CD14-positive monocyte (primary cell): Measurements from ENCODE around the gene VWA5B1. TPM values are rescaled to one million over a fixed set of nuclear protein-coding genes. Genes with fewer than 3 reads are reported as not detected.

Source experiments
- DNase-seq, 3 donors: peaks; one replicate each; pipeline ENCODE4 v3.0.0-alpha.2; 2011 to 2022
- H2AFZ ChIP-seq: 2 replicates; pipeline ENCODE4 v1.6.0; 2012; ENCODE audit warnings: mild to moderate bottlenecking, low read depth, low read length, inconsistent platforms; ENCODE audit not compliant: insufficient read depth, poor library complexity, severe bottlenecking
- H3K27ac ChIP-seq, 2 donors: 1 replicate in 1 of 2; 2 replicates in 1 of 2; pipeline ENCODE4 v1.5.1; 2012 to 2013; ENCODE audit warnings: low read length in 2 of 2, control low read depth in 1 of 2, inconsistent platforms in 1 of 2, low read depth in 1 of 2, mild to moderate bottlenecking in 1 of 2
- H3K27me3 ChIP-seq, 2 donors: one replicate each; pipeline versions ENCODE4 v1.6.0 to v1.6.1; 2011 to 2013; ENCODE audit warnings: low read length in 2 of 2; ENCODE audit not compliant: control insufficient read depth in 2 of 2, insufficient read depth in 2 of 2
- H3K36me3 ChIP-seq, 2 donors: replicated peaks in 1 of 2; 1 replicate in 1 of 2; 2 replicates in 1 of 2; pipeline versions ENCODE4 v1.5.1 to v1.6.1; 2012 to 2013; ENCODE audit warnings: low read length in 2 of 2, control low read depth in 1 of 2, inconsistent platforms in 1 of 2, mild to moderate bottlenecking in 1 of 2; ENCODE audit not compliant: insufficient read depth in 2 of 2, control insufficient read depth in 1 of 2
- H3K4me1 ChIP-seq, 2 donors: 1 replicate in 1 of 2; 2 replicates in 1 of 2; pipeline versions ENCODE4 v1.5.1 to v1.6.1; 2012 to 2013; ENCODE audit warnings: low read length in 2 of 2, control low read depth in 1 of 2, inconsistent platforms in 1 of 2, mild to moderate bottlenecking in 1 of 2, moderate library complexity in 1 of 2; ENCODE audit not compliant: insufficient read depth in 2 of 2, control insufficient read depth in 1 of 2
- H3K4me2 ChIP-seq: replicated peaks from 2 replicates; pipeline ENCODE3; 2012; ENCODE audit warnings: low read length, moderate library complexity, mild to moderate bottlenecking; ENCODE audit not compliant: poor library complexity, severe bottlenecking; ENCODE audit errors: extremely low read depth
- H3K4me3 ChIP-seq, 3 experiments: fragments of 200-600 bp in 1 of 3; sonication (generic) in 1 of 3; replicated peaks in 1 of 3; 1 replicate in 2 of 3; 2 replicates in 1 of 3; pipeline ENCODE4 v1.5.1; 2011 to 2013; ENCODE audit warnings: low read length in 3 of 3, mild to moderate bottlenecking in 3 of 3, control low read depth in 2 of 3, low read depth in 2 of 3, inconsistent platforms in 1 of 3, moderate library complexity in 1 of 3
- H3K79me2 ChIP-seq: 2 replicates; pipeline ENCODE4 v1.6.0; 2012; ENCODE audit warnings: mild to moderate bottlenecking, control low read depth, inconsistent platforms, low read length, moderate library complexity; ENCODE audit not compliant: insufficient read depth
- H3K9ac ChIP-seq: 2 replicates; pipeline ENCODE4 v1.6.0; 2017; ENCODE audit warnings: low read length, mild to moderate bottlenecking; ENCODE audit not compliant: insufficient read depth, poor library complexity, severe bottlenecking
- H3K9me3 ChIP-seq, 2 donors: replicated peaks in 1 of 2; 1 replicate in 1 of 2; 2 replicates in 1 of 2; pipeline versions ENCODE4 v1.5.1 to v1.6.1; 2012 to 2013; ENCODE audit warnings: low read length in 2 of 2, control low read depth in 1 of 2; ENCODE audit not compliant: control insufficient read depth in 1 of 2, insufficient read depth in 1 of 2
- H4K20me1 ChIP-seq: 2 replicates; pipeline ENCODE4 v1.6.0; 2012; ENCODE audit warnings: mild to moderate bottlenecking, low read length, control low read depth, moderate library complexity; ENCODE audit not compliant: insufficient read depth
- H3K27ac Mint-ChIP-seq, 7 donors: one replicate each; pipeline ENCODE4 v1.8.0; 2020; ENCODE audit warnings: mild to moderate bottlenecking in 7 of 7, mixed read lengths in 7 of 7, moderate library complexity in 6 of 7, inconsistent platforms in 2 of 7
- H3K27me3 Mint-ChIP-seq, 3 donors: one replicate each; pipeline ENCODE4 v1.8.0; 2021 to 2022; ENCODE audit warnings: low read depth in 3 of 3, mild to moderate bottlenecking in 3 of 3, mixed read lengths in 3 of 3, moderate library complexity in 3 of 3, inconsistent platforms in 1 of 3
- H3K36me3 Mint-ChIP-seq, 2 donors: one replicate each; pipeline ENCODE4 v1.8.0; 2020; ENCODE audit warnings: mixed read lengths in 2 of 2, inconsistent platforms in 1 of 2, mild to moderate bottlenecking in 1 of 2
- H3K4me1 Mint-ChIP-seq: one replicate; pipeline ENCODE4 v1.8.0; 2020; ENCODE audit warnings: mild to moderate bottlenecking, mixed read lengths
- H3K4me3 Mint-ChIP-seq, 2 donors: one replicate each; pipeline ENCODE4 v1.8.0; 2020; ENCODE audit warnings: mild to moderate bottlenecking in 2 of 2, mixed read lengths in 2 of 2, moderate library complexity in 1 of 2
- H3K9me3 Mint-ChIP-seq, 7 donors: one replicate each; pipeline ENCODE4 v1.8.0; 2020 to 2022; ENCODE audit warnings: mixed read lengths in 7 of 7, mild to moderate bottlenecking in 6 of 7, moderate library complexity in 6 of 7, inconsistent platforms in 2 of 7
- WGBS: methylation state at CpG from one replicate; pipeline ENCODE4 v1.1.5; 2013; ENCODE audit warnings: missing lambda C conversion rate; ENCODE audit not compliant: insufficient coverage; 5-methylcytosine and 5-hydroxymethylcytosine counted together
- intact Hi-C, 2 donors: fragments of 100-400 bp; cut with micrococcal nuclease; formaldehyde crosslinking; loops; one replicate each; pipeline versions ENCODE4 v1.15.0 to v1.15.1; 2023
- polyA plus RNA-seq, 3 donors: library from polyadenylated mRNA; depleted of rRNA in 1 of 3; unstranded in 2 of 3; stranded (reverse) in 1 of 3; fragments of 300-500 nt in 2 of 3; fragments of >200 nt in 1 of 3; fragmentation: Illumina TruSeq in 2 of 3; gene quantifications; 1 replicate in 2 of 3; 2 replicates in 1 of 3; pipeline ENCODE4 v1.2.3, GENCODE V29; 2012 to 2021
- TF ChIP-seq, protein P1 (sequence below): fragments of 200-600 bp; IDR thresholded peaks from one replicate; pipeline ENCODE4 v1.8.0; 2022; ENCODE audit warnings: antibody characterized with exemption, mild to moderate bottlenecking

Gene VWA5B1
- polyA plus RNA-seq, 3 donors: not detected

DNA sequence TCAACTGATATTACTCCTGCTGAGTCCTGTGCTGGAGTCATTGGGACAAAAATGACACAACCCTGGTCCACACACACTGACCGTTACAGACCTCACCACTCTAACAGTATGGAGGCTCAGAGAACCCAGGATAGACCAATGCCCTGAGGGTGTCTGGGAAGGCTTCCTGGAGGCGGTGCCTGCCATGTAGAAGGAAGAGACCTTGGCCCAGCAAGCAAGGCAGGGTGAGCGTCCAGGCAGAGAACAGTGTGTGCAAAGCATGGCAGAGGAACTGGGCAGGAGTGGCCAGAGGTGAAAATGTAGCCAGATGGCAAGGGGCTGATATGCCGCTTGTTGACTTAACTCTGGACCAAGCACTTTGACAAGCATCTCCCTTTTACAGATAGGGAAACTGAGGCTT lies 85.5 kb downstream of the VWA5B1 start:
- Mint-ChIP-seq H3K9me3 (no peaks in the 10 kb centered on the region), H3K4me3 (no peak overlapping the region), H3K27ac (no peak overlapping the region), H3K36me3 (no peaks in the 10 kb centered on the region), H3K4me1 (no peaks in the 10 kb centered on the region), H3K27me3 (peaks cover 12 to 23% (median 16%) of the 10 kb centered on the region in 3 donors)
- no peak overlapping the region for H3K27ac ChIP-seq
- no peak overlapping the region for H2AFZ ChIP-seq
- WGBS: 69% methylated on average over 2 of the region's 4 CpGs
- H3K36me3 ChIP-seq: no peaks in the 10 kb centered on the region
- no peak for DNase-seq
- H3K27me3 ChIP-seq: peaks cover 0 to 10% of the 10 kb centered on the region in 2 donors
- intact Hi-C loops: loop anchor here (2.0 to 5.0 kb wide), 2 partner anchors 116 to 117 kb away; no protein-coding TSS in a partner anchor
- no peaks in the 10 kb centered on the region for H3K4me1 ChIP-seq
- TF ChIP-seq, protein P1, sequence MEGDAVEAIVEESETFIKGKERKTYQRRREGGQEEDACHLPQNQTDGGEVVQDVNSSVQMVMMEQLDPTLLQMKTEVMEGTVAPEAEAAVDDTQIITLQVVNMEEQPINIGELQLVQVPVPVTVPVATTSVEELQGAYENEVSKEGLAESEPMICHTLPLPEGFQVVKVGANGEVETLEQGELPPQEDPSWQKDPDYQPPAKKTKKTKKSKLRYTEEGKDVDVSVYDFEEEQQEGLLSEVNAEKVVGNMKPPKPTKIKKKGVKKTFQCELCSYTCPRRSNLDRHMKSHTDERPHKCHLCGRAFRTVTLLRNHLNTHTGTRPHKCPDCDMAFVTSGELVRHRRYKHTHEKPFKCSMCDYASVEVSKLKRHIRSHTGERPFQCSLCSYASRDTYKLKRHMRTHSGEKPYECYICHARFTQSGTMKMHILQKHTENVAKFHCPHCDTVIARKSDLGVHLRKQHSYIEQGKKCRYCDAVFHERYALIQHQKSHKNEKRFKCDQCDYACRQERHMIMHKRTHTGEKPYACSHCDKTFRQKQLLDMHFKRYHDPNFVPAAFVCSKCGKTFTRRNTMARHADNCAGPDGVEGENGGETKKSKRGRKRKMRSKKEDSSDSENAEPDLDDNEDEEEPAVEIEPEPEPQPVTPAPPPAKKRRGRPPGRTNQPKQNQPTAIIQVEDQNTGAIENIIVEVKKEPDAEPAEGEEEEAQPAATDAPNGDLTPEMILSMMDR: no peak
- H4K20me1 ChIP-seq: no peaks in the 10 kb centered on the region
- no peaks in the 10 kb centered on the region for H3K79me2 ChIP-seq
- H3K9me3 ChIP-seq: no peaks in the 10 kb centered on the region
- no peak overlapping the region for H3K4me3 ChIP-seq
- no peak overlapping the region for H3K4me2 ChIP-seq
- no peak overlapping the region for H3K9ac ChIP-seq

DNA sequence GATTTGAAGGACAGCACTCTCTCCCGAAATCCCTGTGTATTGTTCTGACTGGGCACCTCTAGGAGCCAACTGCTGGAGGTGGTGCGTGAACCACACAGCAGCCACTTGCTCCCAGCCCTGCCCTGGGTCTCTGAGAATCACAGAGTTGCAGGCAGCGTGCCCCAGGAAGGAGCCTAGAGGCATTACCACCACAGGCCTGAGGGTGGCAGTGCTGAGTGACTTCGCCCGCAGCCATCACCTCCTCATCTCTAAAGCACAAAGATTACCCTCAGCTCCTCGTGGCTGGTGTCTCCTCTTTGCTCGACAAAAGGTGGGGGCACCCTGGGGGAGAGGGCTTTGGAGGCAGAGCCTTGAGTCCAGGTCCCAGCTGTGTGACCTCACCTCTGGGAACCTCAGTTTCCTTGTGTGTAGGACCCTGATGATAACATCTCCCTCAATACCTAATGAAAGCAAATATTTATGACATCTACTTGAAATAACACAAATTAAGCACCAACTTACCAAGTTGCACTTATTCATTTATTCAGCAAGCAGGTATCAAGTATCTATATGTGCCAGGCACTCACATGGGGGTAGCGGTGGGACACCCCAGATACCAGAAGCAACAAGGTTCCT lies 86.3 kb downstream of the VWA5B1 start:
- no peak overlapping the region for H3K4me3 ChIP-seq
- no peaks in the 10 kb centered on the region for H3K4me1 ChIP-seq
- Mint-ChIP-seq H3K4me3 (no peak overlapping the region), H3K27me3 (peaks cover 12 to 17% (median 12%) of the 10 kb centered on the region in 3 donors), H3K36me3 (no peaks in the 10 kb centered on the region), H3K27ac (no peak overlapping the region), H3K4me1 (no peaks in the 10 kb centered on the region), H3K9me3 (no peaks in the 10 kb centered on the region)
- H3K9ac ChIP-seq: no peak overlapping the region
- H4K20me1 ChIP-seq: no peaks in the 10 kb centered on the region
- intact Hi-C loops: loop anchor here (2.0 to 5.0 kb wide), 2 partner anchors 115 to 116 kb away; no protein-coding TSS in a partner anchor
- H2AFZ ChIP-seq: no peak overlapping the region
- H3K4me2 ChIP-seq: no peak overlapping the region
- no peaks in the 10 kb centered on the region for H3K36me3 ChIP-seq
- TF ChIP-seq, protein P1: peak; percentile 89
- H3K9me3 ChIP-seq: no peaks in the 10 kb centered on the region
- no peak overlapping the region for H3K27ac ChIP-seq
- DNase-seq: peak in 2 of 3 donors; percentile 7 to 10
- WGBS: 35% methylated on average over 3 of the region's 8 CpGs
- H3K27me3 ChIP-seq: peaks cover 0 to 5% of the 10 kb centered on the region in 2 donors
- H3K79me2 ChIP-seq: no peaks in the 10 kb centered on the region
